Femur (tissue), 1 donor: ENCODE data around the gene TAMALIN.

Experiments used
- DNase-seq: peaks from one replicate; pipeline ENCODE4 v3.0.0-alpha.2; 2017

TAMALIN gene

GRCh38 chr12:52014567-52015530, 8.1 kb downstream of the TAMALIN start:
- peak; percentile 55 for DNase-seq

- no peak for DNase-seq
Measured at GRCh38 chr12:52015532-52016041, 8.8 kb downstream of the TAMALIN start.

GRCh38 chr12:52018433-52019112, 11.8 kb downstream of the TAMALIN start:
- DNase-seq: no peak

GRCh38 chr12:52019113-52019770, 12.5 kb downstream of the TAMALIN start:
- no peak for DNase-seq

GRCh38 chr12:52020539-52021336, 14.0 kb downstream of the TAMALIN start:
- DNase-seq: peak; percentile 74

- DNase-seq: no peak
Measured at GRCh38 chr12:52022841-52023181, 16.1 kb downstream of the TAMALIN start.

- DNase-seq: peak; percentile 91
Measured at GRCh38 chr12:52023182-52023975, 16.6 kb downstream of the TAMALIN start.

GRCh38 chr12:52023976-52024688, 17.4 kb downstream of the TAMALIN start:
- no peak for DNase-seq

GRCh38 chr12:52024845-52025230, 18.1 kb downstream of the TAMALIN start:
- DNase-seq: no peak

GRCh38 chr12:52026263-52026662, 19.5 kb downstream of the TAMALIN start:
- no peak for DNase-seq

GRCh38 chr12:52027085-52027843, 20.5 kb downstream of the TAMALIN start:
- peak; percentile 51 for DNase-seq

- DNase-seq: peak; percentile 59
Measured at GRCh38 chr12:52029685-52030084, 22.9 kb downstream of the TAMALIN start.

GRCh38 chr12:52032446-52032803, 25.7 kb downstream of the TAMALIN start:
- DNase-seq: peak; percentile 82

- peak; percentile 99 for DNase-seq
Measured at GRCh38 chr12:52032804-52033445, 26.2 kb downstream of the TAMALIN start.

- DNase-seq: peak; percentile 46
Measured at GRCh38 chr12:52033446-52034140, 26.8 kb downstream of the TAMALIN start.

GRCh38 chr12:52035190-52035589, 28.4 kb downstream of the TAMALIN start:
- peak; percentile 70 for DNase-seq

GRCh38 chr12:52035926-52036325, 29.2 kb downstream of the TAMALIN start:
- DNase-seq: peak; percentile 34

- peak; percentile 94 for DNase-seq
Measured at GRCh38 chr12:52036587-52037171, 29.9 kb downstream of the TAMALIN start.
